Measurements from ENCODE around the gene MSANTD2. TPM values are rescaled to one million over a fixed set of nuclear protein-coding genes. Genes with fewer than 3 reads are reported as not detected.

The MSANTD2 gene
- total RNA-seq, 3 donors from 2014 or later = 7.2 to 13.6 (median 8.4) TPM

- Histone ChIP-seq H3K4me3 (no peak overlapping the region), H3K9me3 (no peaks in the 10 kb centered on the region), H3K36me3 (ENCODE audit: low read depth) (no peaks in the 10 kb centered on the region), H3K4me1 (ENCODE audit: low read depth) (peaks cover 9% of the 10 kb centered on the region)
- ATAC-seq = no peak
- TF ChIP-seq CTCF (IDR thresholded peaks at IDR 0.05) = no peak
- DNase-seq = no peak
- intact Hi-C loops (cut with DNase I, micrococcal nuclease) = no loop called here
Measured at GRCh38 chr11:124821995-124822730, 22.0 kb upstream of the MSANTD2 start.

- H3K36me3 ChIP-seq (ENCODE audit: low read depth) = no peaks in the 10 kb centered on the region
- intact Hi-C loops (cut with DNase I, micrococcal nuclease) = no loop called here
- no peaks in the 10 kb centered on the region for H3K4me1 ChIP-seq (ENCODE audit: low read depth)
- no peak for TF ChIP-seq CTCF (IDR thresholded peaks at IDR 0.05)
- no peaks in the 10 kb centered on the region for H3K9me3 ChIP-seq
- DNase-seq (peak in 2 of 3 donors; percentile 41 to 59), ATAC-seq (peak; percentile 70)
- H3K4me3 ChIP-seq = no peak overlapping the region
Measured at GRCh38 chr11:124817036-124817435, 16.8 kb upstream of the MSANTD2 start.

GRCh38 chr11:124814739-124815138, 14.5 kb upstream of the MSANTD2 start:
- DNase-seq (no peak), ATAC-seq (no peak)
- intact Hi-C loops (cut with DNase I, micrococcal nuclease) = no loop called here
- no peaks in the 10 kb centered on the region for H3K9me3 ChIP-seq
- H3K4me1 ChIP-seq (ENCODE audit: low read depth) = no peaks in the 10 kb centered on the region
- TF ChIP-seq CTCF (IDR thresholded peaks at IDR 0.05) = no peak
- H3K36me3 ChIP-seq (ENCODE audit: low read depth) = no peaks in the 10 kb centered on the region
- no peak overlapping the region for H3K4me3 ChIP-seq

- Histone ChIP-seq H3K36me3 (ENCODE audit: low read depth) (no peaks in the 10 kb centered on the region), H3K4me1 (ENCODE audit: low read depth) (no peaks in the 10 kb centered on the region), H3K4me3 (no peak overlapping the region), H3K9me3 (no peaks in the 10 kb centered on the region)
- DNase-seq (no peak), ATAC-seq (no peak)
- TF ChIP-seq CTCF (IDR thresholded peaks at IDR 0.05) = no peak
- intact Hi-C loops (cut with DNase I, micrococcal nuclease) = no loop called here
Measured at GRCh38 chr11:124812876-124813275, 12.7 kb upstream of the MSANTD2 start.

- no peak for TF ChIP-seq CTCF (IDR thresholded peaks at IDR 0.05)
- no peak for DNase-seq
- no peaks in the 10 kb centered on the region for H3K4me1 ChIP-seq (ENCODE audit: low read depth)
- H3K9me3 ChIP-seq = no peaks in the 10 kb centered on the region
- no peaks in the 10 kb centered on the region for H3K36me3 ChIP-seq (ENCODE audit: low read depth)
- intact Hi-C loops (cut with DNase I, micrococcal nuclease) = no loop called here
- no peak overlapping the region for H3K4me3 ChIP-seq
- ATAC-seq = no peak
Measured at GRCh38 chr11:124811399-124812125, 11.4 kb upstream of the MSANTD2 start.
